ENCODE results near the gene ZGRF1.
A peak's percentile ranks its signal among the peaks of the same experiment; 100 is the strongest.

The ZGRF1 gene

DNA sequence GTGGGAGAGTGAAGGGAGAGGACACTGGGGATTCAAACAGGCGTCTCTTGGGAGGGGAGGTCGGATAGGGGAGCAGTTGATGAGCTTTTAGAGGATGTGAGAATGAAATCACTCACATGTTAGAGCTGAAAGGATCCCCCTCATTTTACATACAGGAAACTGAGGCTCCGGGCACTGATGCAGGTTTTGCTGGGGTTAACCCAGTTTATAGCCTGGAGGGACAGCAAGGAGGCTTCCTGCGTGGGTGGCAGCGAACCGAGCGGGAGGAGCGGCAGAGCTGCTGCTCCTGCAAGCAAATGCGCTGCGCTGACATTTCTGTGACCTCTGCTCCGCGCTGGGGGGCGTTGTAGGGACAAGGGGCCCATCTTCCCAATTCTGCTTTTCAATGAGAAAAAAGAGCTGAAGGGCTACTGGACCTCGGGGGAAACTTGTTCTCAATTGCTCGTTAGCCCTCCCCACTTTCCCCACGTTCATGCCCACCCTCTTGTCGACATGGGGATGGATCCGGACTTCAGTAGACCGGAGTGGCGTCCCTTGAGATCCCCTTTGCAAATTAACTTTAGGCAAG is 119.6 kb downstream of the ZGRF1 start:
- Mint-ChIP-seq H3K27me3 (peaks cover 85% of the 10 kb centered on the region), H3K27ac (no peak overlapping the region), H3K9me3 (peaks cover 10% of the 10 kb centered on the region), H3K36me3 (peaks cover 4% of the 10 kb centered on the region), H3K4me1 (peaks cover 52% of the 10 kb centered on the region), H3K4me3 (peak overlapping the region; percentile 68)

DNA sequence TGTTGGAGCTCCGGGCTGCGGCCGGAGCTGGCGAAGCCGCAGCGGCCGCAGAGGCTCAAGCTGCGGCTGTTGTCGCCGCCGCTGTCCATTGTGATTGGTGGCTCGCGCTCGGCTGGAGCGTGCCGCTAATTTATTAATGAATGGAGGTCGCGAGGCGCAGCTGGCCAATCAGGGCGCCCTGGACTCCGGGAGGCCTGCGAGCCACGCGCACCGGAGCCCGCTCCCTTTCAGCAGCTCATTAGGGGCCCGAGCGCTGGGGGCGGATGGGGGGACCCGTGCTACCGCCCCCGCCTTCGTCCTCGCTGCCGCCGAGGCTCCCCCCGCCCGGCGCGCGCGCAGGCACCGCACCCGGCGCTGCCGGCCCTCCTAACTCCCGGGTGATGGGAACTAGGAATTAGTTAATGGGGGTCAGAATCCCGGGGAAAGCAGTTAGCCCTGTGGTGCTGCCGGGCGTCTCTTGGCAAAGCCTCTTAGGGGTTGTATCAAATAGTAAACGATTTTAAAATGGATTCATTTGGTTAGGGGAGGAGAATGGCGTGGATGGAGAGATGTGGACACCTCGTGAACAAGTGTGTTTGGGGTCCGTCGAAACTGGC is 120.1 kb downstream of the ZGRF1 start:
- H3K27me3 Mint-ChIP-seq, result peaks cover 85% of the 10 kb centered on the region
- H3K36me3 Mint-ChIP-seq, result peaks cover 4% of the 10 kb centered on the region
- peak overlapping the region; percentile 97 for H3K4me3 Mint-ChIP-seq
- no peak overlapping the region for H3K27ac Mint-ChIP-seq
- peaks cover 13% of the 10 kb centered on the region for H3K9me3 Mint-ChIP-seq
- H3K4me1 Mint-ChIP-seq, result peaks cover 53% of the 10 kb centered on the region

DNA sequence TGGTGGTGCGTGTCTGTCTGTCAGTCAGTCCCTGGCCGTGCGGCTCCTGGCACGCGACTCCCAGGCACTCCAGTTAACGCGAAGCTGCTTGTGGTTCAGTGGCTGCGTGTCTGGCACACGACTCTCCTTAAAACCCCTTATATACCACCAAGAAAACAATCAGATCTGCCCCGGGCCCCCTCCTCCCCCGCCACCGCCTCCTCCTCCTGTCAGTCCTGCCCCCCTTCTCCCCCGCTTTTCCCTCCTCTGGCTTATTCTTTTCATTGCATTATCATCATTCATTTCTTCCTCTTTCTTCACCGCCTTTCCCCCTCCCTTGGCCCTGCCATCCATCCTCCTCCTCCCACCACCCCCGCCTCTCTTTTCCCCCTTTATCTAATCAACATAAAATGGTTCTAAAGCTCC is 120.6 kb downstream of the ZGRF1 start, which contains the start of gene NEUROG2:
Gene NEUROG2, minus strand, starts transcription at position 115 of the 405 bp plus-strand sequence. CDS start 705 bp downstream, outside the sequence.
- H3K4me1 Mint-ChIP-seq, result peaks cover 58% of the 10 kb centered on the region
- H3K27me3 Mint-ChIP-seq, result peaks cover 85% of the 10 kb centered on the region
- peak within 1 kb of the TSS; percentile 97 for H3K4me3 Mint-ChIP-seq
- H3K27ac Mint-ChIP-seq, result peak within 1 kb of the TSS; percentile 76
- peaks cover 13% of the 10 kb centered on the region for H3K9me3 Mint-ChIP-seq
- peaks cover 4% of the 10 kb centered on the region for H3K36me3 Mint-ChIP-seq

DNA sequence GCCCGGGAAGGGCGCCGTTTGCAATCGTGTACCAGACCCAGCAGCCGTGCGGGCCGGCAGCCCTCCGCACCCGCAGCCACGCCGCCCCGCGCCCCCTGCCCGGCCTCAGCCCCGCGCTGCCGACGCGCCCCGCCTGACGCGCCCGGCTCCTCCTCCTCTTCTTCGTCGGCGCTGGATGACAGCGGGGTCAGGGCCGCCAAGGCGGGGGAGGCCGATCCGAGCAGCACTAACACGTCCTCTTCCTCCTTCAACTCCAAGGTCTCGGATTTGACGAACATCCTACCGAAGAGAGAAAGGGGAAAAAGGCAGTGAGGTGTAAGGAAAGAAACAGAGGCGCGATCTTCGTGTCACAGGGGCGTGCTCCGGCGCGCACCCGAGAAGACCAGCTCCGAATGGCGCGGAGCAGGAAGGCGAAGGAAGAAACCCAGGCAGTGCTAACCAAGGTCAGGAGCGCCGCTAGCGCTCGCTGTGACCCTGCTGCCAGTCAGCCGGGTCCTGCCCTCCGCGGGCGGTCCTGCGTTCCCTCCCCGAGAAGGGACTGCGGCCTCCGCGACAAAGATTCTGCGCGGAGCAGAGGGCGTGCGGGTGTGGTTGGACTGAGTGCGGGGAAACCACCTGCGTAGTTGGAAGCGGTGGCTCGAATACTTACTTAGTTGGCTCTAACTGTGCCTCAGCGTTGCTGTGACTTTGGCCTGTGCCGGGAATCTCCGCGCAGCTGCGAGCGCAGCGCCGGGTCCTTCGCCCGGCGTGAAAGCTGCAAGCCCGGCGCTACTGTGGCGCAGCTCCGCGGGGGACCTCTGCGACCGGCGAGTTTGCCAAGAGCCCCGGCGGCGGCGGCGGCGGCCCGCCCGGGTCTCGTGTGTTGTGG is 121.3 kb downstream of the ZGRF1 start:
- Mint-ChIP-seq H3K4me3 (peak overlapping the region; percentile 97), H3K27me3 (peaks cover 80% of the 10 kb centered on the region), H3K27ac (peak overlapping the region; percentile 76), H3K36me3 (peaks cover 4% of the 10 kb centered on the region), H3K9me3 (peaks cover 13% of the 10 kb centered on the region), H3K4me1 (peaks cover 57% of the 10 kb centered on the region)

DNA sequence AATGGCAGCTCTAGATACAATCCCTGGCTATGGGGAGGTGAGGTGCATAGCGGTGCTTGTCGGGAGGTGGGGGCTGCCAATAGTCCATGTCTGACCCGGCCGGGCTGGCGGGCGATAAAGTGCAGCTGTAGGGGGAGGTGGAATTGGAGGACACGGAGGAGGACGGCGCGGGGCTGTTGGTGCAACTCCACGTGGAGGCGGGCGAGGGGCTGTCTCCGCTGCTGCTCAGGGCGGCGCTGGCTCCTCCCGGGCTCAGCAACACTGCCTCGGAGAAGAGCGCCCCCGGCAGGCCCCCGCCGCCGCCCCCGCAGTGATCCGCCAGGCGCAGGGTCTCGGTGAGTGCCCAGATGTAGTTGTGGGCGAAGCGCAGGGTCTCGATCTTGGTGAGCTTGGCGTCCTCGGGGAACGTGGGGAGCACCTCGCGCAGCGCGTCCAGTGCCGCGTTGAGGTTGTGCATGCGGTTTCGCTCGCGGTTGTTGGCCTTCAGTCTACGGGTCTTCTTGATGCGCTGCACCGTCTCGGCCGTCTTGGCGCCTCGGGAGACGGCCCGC is 122.0 kb downstream of the ZGRF1 start:
- Mint-ChIP-seq H3K27ac (peak overlapping the region; percentile 77), H3K9me3 (peaks cover 13% of the 10 kb centered on the region), H3K4me1 (peaks cover 60% of the 10 kb centered on the region), H3K36me3 (peaks cover 4% of the 10 kb centered on the region), H3K27me3 (peaks cover 80% of the 10 kb centered on the region), H3K4me3 (peak overlapping the region; percentile 97)

DNA sequence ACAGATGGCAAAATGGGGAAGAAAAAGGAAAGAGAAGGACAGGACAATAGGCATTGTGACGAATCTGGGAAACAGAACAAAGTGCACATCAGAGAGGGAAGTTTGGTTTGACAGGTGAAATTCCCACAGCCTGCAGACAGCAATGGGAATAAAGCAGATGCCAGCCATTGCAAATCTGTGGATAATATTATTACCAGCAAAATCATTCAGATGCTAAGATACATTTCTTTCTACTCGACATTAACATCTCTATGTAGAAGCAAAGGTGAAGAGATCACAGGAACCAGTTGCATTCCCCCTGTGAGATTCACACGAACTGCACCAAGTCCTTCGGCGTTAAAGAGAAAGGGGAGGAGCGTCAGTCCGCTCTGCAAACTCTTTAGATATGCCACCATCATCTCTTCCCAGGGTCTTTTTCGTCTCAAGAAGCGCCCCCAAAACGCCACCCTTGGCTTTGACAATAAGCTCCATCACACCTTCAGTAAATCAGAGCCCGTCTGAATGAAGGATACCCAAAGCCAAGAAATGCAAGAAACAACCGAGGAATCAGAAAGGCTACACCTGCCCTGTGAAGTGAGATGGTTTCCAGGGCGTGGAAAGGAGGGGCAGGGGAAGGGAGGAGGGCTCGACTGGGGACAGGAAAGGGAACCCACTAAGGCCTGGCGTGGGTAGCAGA is 122.6 kb downstream of the ZGRF1 start:
- peak overlapping the region; percentile 81 for H3K4me3 Mint-ChIP-seq
- peaks cover 66% of the 10 kb centered on the region for H3K4me1 Mint-ChIP-seq
- peaks cover 2% of the 10 kb centered on the region for H3K36me3 Mint-ChIP-seq
- peaks cover 81% of the 10 kb centered on the region for H3K27me3 Mint-ChIP-seq
- peak overlapping the region; percentile 77 for H3K27ac Mint-ChIP-seq
- H3K9me3 Mint-ChIP-seq, result peaks cover 8% of the 10 kb centered on the region

DNA sequence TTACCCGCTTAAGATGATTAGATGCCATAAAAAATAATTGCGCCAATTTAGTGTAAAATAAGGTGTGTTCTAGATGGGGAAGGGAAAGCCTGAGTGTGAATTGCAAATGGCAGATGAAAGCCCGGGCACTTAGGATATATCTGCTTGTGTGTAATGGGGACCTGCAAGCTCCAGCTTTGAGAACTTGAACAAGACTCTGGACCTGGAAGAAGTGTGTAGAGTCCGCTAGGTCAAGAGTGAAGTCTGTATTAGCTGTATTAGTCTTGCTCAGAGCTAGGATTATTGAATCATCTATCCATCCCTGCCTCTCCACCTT is 124.9 kb downstream of the ZGRF1 start:
- Mint-ChIP-seq H3K4me3 (no peak overlapping the region), H3K9me3 (peaks cover 8% of the 10 kb centered on the region), H3K4me1 (peaks cover 57% of the 10 kb centered on the region), H3K27me3 (peaks cover 79% of the 10 kb centered on the region), H3K27ac (no peak overlapping the region), H3K36me3 (peaks cover 5% of the 10 kb centered on the region)

DNA sequence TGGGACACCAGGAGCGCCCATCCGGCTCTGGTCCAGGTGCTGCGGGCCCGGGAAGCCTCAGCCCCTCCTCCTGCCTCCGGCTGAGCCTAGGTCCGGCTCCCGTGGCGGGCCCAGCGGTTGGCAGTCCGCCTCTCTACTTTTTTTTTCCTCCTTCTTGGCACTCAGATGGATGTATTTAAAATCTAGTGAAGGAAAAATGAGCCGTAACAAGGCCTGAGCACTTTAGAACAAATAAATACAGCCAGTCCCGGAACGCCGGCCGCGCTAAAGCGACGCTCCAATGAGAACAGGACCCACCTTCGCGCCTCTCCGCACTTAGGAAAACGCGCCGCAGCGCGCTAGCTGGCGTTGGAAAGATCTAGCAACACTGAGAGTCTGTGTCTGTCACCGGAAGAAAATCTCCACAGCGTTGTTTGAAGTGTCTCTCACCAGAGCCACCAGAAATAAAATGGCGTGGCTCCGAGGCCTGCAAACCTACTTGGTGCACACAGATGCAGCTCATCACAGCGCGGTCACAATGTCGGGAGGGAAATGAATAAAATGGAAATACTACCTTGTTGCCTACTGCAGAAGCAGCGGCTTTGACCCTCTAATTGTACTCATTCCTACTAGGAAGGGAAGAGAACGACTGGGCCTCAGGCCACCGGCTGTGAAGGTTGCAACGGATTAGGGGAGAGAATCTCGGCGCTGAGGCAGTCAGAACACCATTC is 125.5 kb downstream of the ZGRF1 start:
- peaks cover 52% of the 10 kb centered on the region for H3K4me1 Mint-ChIP-seq

DNA sequence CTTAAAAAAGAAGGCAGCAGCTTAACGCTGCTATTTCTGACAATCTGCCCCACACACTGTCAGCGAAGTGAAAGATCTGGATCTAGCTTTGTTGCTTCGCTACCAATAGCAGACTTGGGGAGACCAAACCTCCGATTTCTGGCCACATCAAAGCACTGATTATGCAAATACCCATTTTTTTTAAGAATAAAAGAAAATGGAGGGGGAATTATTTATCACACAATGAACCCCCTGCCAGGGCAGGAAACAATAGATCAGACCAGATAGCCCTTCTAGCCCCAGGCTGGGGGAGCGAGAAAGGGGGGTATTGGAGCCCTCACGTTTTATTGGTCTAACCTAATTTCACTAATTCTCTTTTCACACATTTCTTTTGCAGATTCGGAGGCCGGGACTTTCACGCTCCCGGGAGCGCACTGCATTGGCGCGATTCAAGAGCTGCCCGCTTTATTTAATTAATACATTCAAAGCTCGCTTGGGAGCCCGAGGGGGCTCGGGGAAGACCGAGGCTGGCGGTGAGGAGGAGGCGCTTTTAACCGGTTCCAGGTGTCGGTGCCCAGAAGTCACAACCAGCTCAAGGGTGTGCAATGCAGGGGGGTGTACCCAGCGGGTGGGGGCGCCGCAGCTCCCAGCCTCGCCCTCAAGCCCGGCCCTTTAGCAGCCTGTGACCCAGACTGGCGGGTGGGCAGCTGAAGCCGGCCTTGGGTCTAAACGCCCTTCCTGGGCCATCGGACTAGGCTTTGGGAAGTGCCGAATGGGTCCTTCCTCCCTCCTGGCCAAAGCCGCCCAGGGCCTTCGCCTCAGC is 126.2 kb downstream of the ZGRF1 start:
- Mint-ChIP-seq H3K27ac (no peak overlapping the region), H3K4me3 (peak overlapping the region; percentile 47), H3K4me1 (peaks cover 48% of the 10 kb centered on the region), H3K9me3 (peaks cover 8% of the 10 kb centered on the region), H3K36me3 (peaks cover 5% of the 10 kb centered on the region), H3K27me3 (peaks cover 79% of the 10 kb centered on the region)

More for the DNA sequence above, 125.5 kb downstream of the ZGRF1 start:
- Mint-ChIP-seq H3K9me3 (peaks cover 8% of the 10 kb centered on the region), H3K27ac (peak overlapping the region; percentile 23), H3K36me3 (peaks cover 5% of the 10 kb centered on the region), H3K27me3 (peaks cover 80% of the 10 kb centered on the region), H3K4me3 (peak overlapping the region; percentile 42)

DNA sequence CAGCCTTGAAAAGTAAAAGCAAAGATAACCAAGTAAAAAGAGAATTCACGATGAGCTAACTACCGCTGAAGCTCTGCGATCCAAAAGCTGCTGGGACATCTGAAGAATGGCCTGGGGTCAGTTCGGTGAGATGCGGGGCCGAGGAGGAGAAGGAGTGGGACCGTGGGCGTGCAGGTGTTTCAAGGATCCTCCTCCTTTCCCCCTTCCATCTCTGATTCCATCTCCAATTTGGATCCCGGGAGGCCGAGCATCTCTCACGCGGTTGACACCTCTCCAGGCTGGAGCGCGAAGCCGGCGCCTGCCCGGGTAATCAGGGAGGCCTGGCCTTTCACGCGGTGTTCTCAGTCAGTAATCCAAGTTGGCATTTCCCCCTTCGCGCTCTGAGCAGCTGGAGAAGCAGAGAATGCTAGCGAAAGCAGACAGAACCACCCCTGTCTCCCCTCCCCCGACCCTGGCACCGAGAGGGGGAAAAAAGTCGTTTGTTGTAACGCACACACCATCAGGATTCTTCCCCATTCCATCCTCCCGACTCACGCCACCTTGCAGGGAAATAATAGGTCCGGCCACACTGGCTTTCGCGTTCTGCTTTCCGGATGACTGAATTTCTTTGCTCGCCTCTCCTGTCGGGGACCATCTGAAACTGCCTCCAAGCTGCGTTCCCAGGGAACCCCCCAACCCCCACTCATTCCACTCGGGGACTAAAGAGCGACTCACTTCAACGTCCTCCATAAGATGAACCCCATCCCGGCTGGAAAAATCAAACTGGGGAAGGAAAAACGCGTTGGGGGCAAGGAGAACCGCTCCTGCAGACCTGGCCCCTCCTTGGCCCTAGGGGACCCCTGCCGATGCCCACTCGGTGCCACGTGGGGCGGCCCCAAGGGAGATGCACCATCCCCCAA is 127.2 kb downstream of the ZGRF1 start:
- peaks cover 39% of the 10 kb centered on the region for H3K4me1 Mint-ChIP-seq
- peaks cover 77% of the 10 kb centered on the region for H3K27me3 Mint-ChIP-seq
- H3K27ac Mint-ChIP-seq, result peak overlapping the region; percentile 68
- H3K36me3 Mint-ChIP-seq, result peaks cover 5% of the 10 kb centered on the region
- H3K4me3 Mint-ChIP-seq, result peak overlapping the region; percentile 72
- H3K9me3 Mint-ChIP-seq, result peaks cover 8% of the 10 kb centered on the region

DNA sequence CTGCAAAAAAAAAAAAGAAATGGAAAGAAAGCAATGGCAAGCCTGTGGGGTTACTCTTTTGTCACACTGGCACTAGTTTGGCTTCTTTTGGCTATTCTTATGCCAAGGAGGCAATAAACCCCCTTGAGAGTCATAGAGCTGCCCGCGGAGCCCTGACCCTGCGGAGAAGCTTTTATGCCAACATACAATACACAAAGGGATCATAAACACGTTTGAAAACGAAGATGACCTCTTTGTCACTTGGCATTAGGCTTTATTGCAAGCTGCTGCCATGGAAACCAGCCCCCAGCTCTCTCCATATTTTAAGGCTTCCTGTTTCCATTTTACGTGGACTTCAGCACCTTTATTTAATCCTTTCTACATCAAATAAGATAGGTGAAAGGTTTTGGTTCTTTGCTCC is 128.4 kb downstream of the ZGRF1 start:
- peaks cover 3% of the 10 kb centered on the region for H3K36me3 Mint-ChIP-seq
- H3K9me3 Mint-ChIP-seq, result peaks cover 8% of the 10 kb centered on the region
- peaks cover 29% of the 10 kb centered on the region for H3K4me1 Mint-ChIP-seq
- peak overlapping the region; percentile 48 for H3K27ac Mint-ChIP-seq
- peaks cover 69% of the 10 kb centered on the region for H3K27me3 Mint-ChIP-seq
- H3K4me3 Mint-ChIP-seq, result no peak overlapping the region

DNA sequence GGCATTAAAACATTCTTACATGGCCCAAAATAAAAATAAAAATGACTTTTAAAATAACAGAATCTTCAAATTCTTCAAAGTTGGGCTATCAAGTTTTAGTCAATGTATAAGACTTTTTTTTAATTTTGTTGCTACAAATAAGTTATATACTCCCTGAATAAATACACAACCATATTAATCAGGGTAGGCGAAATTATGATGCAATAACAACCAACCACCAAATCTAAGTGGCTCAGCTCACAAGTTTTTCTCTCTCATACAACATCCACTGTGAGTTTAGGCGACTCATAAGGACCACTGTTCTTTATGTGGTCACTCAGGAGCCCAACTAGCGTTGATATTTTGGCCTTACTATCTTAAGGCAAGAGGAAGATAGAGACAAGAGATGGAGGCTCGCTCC is 131.9 kb downstream of the ZGRF1 start:
- Mint-ChIP-seq H3K27me3 (peaks cover 51% of the 10 kb centered on the region), H3K4me1 (peaks cover 14% of the 10 kb centered on the region), H3K9me3 (no peaks in the 10 kb centered on the region), H3K27ac (no peak overlapping the region), H3K4me3 (no peak overlapping the region), H3K36me3 (peaks cover 3% of the 10 kb centered on the region)

DNA sequence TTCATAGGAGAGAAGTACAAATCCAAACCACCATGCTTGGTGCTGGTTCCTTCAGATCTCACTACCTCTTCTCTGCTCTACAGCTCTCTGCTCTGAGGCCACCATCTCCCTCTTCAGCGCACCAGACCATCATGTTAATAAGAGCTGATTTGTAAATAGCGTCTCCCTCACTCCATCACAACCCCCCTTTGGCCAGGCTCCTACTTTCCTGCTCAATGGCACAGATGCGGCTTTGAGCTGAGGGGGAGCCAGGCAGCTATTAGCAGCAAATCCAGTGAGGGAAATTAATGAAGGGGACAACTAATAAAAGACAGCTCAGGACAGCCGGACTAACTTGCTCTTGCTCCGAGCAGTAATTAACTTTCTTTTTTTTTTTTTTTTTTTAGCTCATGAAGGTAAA is 133.8 kb downstream of the ZGRF1 start:
- Mint-ChIP-seq H3K4me3 (no peak overlapping the region), H3K36me3 (no peaks in the 10 kb centered on the region), H3K27ac (no peak overlapping the region), H3K27me3 (peaks cover 36% of the 10 kb centered on the region), H3K9me3 (no peaks in the 10 kb centered on the region), H3K4me1 (no peaks in the 10 kb centered on the region)
